Neutrophil (primary cell): ENCODE measurements around the gene PSAP.
A peak's percentile ranks its signal among the peaks of the same experiment; 100 is the strongest.

Experiments used
- H3K27ac ChIP-seq: fragments of 200-600 bp; sonication (generic); 2 replicates; pipeline ENCODE4 v1.5.1; 2016; ENCODE audit warnings: mild to moderate bottlenecking, moderate library complexity
- H3K27me3 ChIP-seq: fragments of 200-600 bp; sonication (generic); 2 replicates; pipeline ENCODE4 v1.6.0; 2016; ENCODE audit warnings: mild to moderate bottlenecking
- H3K36me3 ChIP-seq: fragments of 200-600 bp; sonication (generic); 2 replicates; pipeline ENCODE4 v1.5.1; 2017
- H3K4me1 ChIP-seq, 2 experiments: fragments of 200-600 bp in 1 of 2; sonication (generic) in 1 of 2; 1 replicate in 1 of 2; 2 replicates in 1 of 2; pipeline versions ENCODE4 v1.5.1 to v1.6.1; 2013 to 2016; ENCODE audit warnings: low read depth in 1 of 2, low read length in 1 of 2, mild to moderate bottlenecking in 1 of 2, moderate library complexity in 1 of 2; ENCODE audit not compliant: control insufficient read depth in 1 of 2, insufficient read depth in 1 of 2
- H3K4me3 ChIP-seq, 2 experiments: fragments of 200-600 bp in 1 of 2; sonication (generic) in 1 of 2; 1 replicate in 1 of 2; 2 replicates in 1 of 2; pipeline ENCODE4 v1.5.1; 2013 to 2016; ENCODE audit warnings: low read depth in 1 of 2, low read length in 1 of 2, mild to moderate bottlenecking in 1 of 2, moderate library complexity in 1 of 2
- H3K9me3 ChIP-seq: fragments of 200-600 bp; sonication (generic); 2 replicates; pipeline ENCODE4 v1.5.1; 2016
- CTCF ChIP-seq: fragments of 200-600 bp; sonication (generic); IDR thresholded peaks from 2 replicates; pipeline ENCODE4 v1.5.1; 2016; ENCODE audit warnings: antibody characterized with exemption

The PSAP gene

GRCh38 chr10:71771821-71772617 is 79.0 kb downstream of the PSAP start:
- H3K9me3 ChIP-seq, result no peaks in the 10 kb centered on the region
- TF ChIP-seq CTCF, result no peak
- H3K27ac ChIP-seq, result peak overlapping the region; percentile 99
- H3K4me1 ChIP-seq, result peaks cover 74 to 87% of the 10 kb centered on the region in 2 experiments
- peak overlapping the region; percentile 99 to 100 for H3K4me3 ChIP-seq
- H3K36me3 ChIP-seq, result peaks cover 59% of the 10 kb centered on the region
- no peaks in the 10 kb centered on the region for H3K27me3 ChIP-seq

- Histone ChIP-seq H3K4me1 (peaks cover 74 to 87% of the 10 kb centered on the region in 2 experiments), H3K27ac (peak overlapping the region; percentile 99), H3K4me3 (peak overlapping the region; percentile 99 to 100), H3K9me3 (no peaks in the 10 kb centered on the region), H3K36me3 (peaks cover 67% of the 10 kb centered on the region), H3K27me3 (no peaks in the 10 kb centered on the region)
- no peak for TF ChIP-seq CTCF
Observed at GRCh38 chr10:71771204-71771603, 79.8 kb downstream of the PSAP start.

- Histone ChIP-seq H3K4me1 (peaks cover 74 to 87% of the 10 kb centered on the region in 2 experiments), H3K36me3 (peaks cover 71% of the 10 kb centered on the region), H3K27me3 (no peaks in the 10 kb centered on the region), H3K9me3 (no peaks in the 10 kb centered on the region), H3K4me3 (peak overlapping the region; percentile 99 to 100), H3K27ac (peak overlapping the region; percentile 99)
- no peak for TF ChIP-seq CTCF
Observed at GRCh38 chr10:71770789-71771188, 80.3 kb downstream of the PSAP start.

GRCh38 chr10:71770255-71770654 is 80.8 kb downstream of the PSAP start:
- peak overlapping the region; percentile 99 to 100 for H3K4me3 ChIP-seq
- H3K36me3 ChIP-seq, result peaks cover 76% of the 10 kb centered on the region
- TF ChIP-seq CTCF, result no peak
- H3K27ac ChIP-seq, result peak overlapping the region; percentile 99
- no peaks in the 10 kb centered on the region for H3K27me3 ChIP-seq
- H3K4me1 ChIP-seq, result peaks cover 74 to 87% of the 10 kb centered on the region in 2 experiments
- no peaks in the 10 kb centered on the region for H3K9me3 ChIP-seq

GRCh38 chr10:71769279-71769823 is 81.7 kb downstream of the PSAP start:
- Histone ChIP-seq H3K4me1 (peaks cover 74 to 87% of the 10 kb centered on the region in 2 experiments), H3K27me3 (no peaks in the 10 kb centered on the region), H3K4me3 (peak overlapping the region; percentile 99 to 100), H3K36me3 (peaks cover 85% of the 10 kb centered on the region), H3K27ac (peak overlapping the region; percentile 99), H3K9me3 (no peaks in the 10 kb centered on the region)
- no peak for TF ChIP-seq CTCF
